NCI-H128 (cell line): Measurements from ENCODE around the gene ANAPC2.

Source experiments
- DNase-seq: peaks from one replicate; lab custom pipeline; 2025; ENCODE audit not compliant: unreplicated experiment; lab: John Stamatoyannopoulos, UW

ANAPC2 gene

GRCh38 chr9:137194909-137195308 lies 6.5 kb upstream of the ANAPC2 start:
- no peak for DNase-seq

GRCh38 chr9:137194388-137194787 lies 6.0 kb upstream of the ANAPC2 start:
- no peak for DNase-seq

GRCh38 chr9:137193771-137194170 lies 5.4 kb upstream of the ANAPC2 start:
- no peak for DNase-seq

GRCh38 chr9:137192859-137193258 lies 4.5 kb upstream of the ANAPC2 start:
- DNase-seq, result no peak

GRCh38 chr9:137192448-137192780 lies 4.1 kb upstream of the ANAPC2 start:
- no peak for DNase-seq

- DNase-seq, result no peak
Observed at GRCh38 chr9:137191691-137192447, 3.5 kb upstream of the ANAPC2 start.

- DNase-seq, result no peak
Observed at GRCh38 chr9:137191245-137191644, 2.9 kb upstream of the ANAPC2 start.

- DNase-seq, result no peak
Observed at GRCh38 chr9:137190315-137190856, 2.0 kb upstream of the ANAPC2 start.

- DNase-seq, result no peak
Observed at GRCh38 chr9:137189297-137190295, 1.2 kb upstream of the ANAPC2 start.

GRCh38 chr9:137188086-137188489 lies 272 bp downstream of the ANAPC2 start:
- no peak for DNase-seq

GRCh38 chr9:137187386-137187785 lies 974 bp downstream of the ANAPC2 start:
- no peak for DNase-seq

- no peak for DNase-seq
Observed at GRCh38 chr9:137186385-137186784, 2.0 kb downstream of the ANAPC2 start.

GRCh38 chr9:137185921-137186320 lies 2.4 kb downstream of the ANAPC2 start:
- DNase-seq, result no peak

GRCh38 chr9:137184881-137185660 lies 3.3 kb downstream of the ANAPC2 start:
- DNase-seq, result no peak

- DNase-seq, result no peak
Observed at GRCh38 chr9:137183980-137184595, 4.3 kb downstream of the ANAPC2 start.

GRCh38 chr9:137182836-137183235 lies 5.5 kb downstream of the ANAPC2 start:
- no peak for DNase-seq

GRCh38 chr9:137181680-137182079 lies 6.7 kb downstream of the ANAPC2 start:
- DNase-seq, result no peak

- no peak for DNase-seq
Observed at GRCh38 chr9:137180491-137180890, 7.9 kb downstream of the ANAPC2 start.

GRCh38 chr9:137179761-137180160 lies 8.6 kb downstream of the ANAPC2 start:
- DNase-seq, result no peak

- no peak for DNase-seq
Observed at GRCh38 chr9:137178939-137179630, 9.3 kb downstream of the ANAPC2 start.
